GM20000 (cell line): Measurements from ENCODE around the gene CREBBP.
"Not testable (repeated sequence)": the region's sequence is repeated elsewhere in the genome, so short reads cannot be mapped to it uniquely, and the experiment has no call there.

Experiments used
- DNase-seq: peaks from one replicate; pipeline ENCODE4 v3.0.0; 2012; ENCODE audit warnings: low spot score
- CTCF ChIP-seq: IDR thresholded peaks from 2 replicates; pipeline ENCODE4 v1.5.1; 2012; ENCODE audit warnings: mild to moderate bottlenecking, control low read depth; ENCODE audit errors: extremely low read depth, missing control alignments

Gene CREBBP

GRCh38 chr16:3890091-3890490 lies 9.6 kb upstream of the CREBBP start:
- no peak for DNase-seq

GRCh38 chr16:3889059-3889458 lies 8.5 kb upstream of the CREBBP start:
- DNase-seq, result no peak
- TF ChIP-seq CTCF, result no peak

More at GRCh38 chr16:3890091-3890490, 9.6 kb upstream of the CREBBP start:
- no peak for TF ChIP-seq CTCF

GRCh38 chr16:3885999-3886398 lies 5.5 kb upstream of the CREBBP start:
- not testable (repeated sequence) for DNase-seq

GRCh38 chr16:3884398-3884797 lies 3.9 kb upstream of the CREBBP start:
- DNase-seq, result no peak
- TF ChIP-seq CTCF, result no peak

- TF ChIP-seq CTCF, result no peak
- no peak for DNase-seq
These were observed 2.0 kb upstream of the CREBBP start for GRCh38 chr16:3882531-3882930.

- no peak for DNase-seq
- TF ChIP-seq CTCF, result no peak
These were observed 1.0 kb upstream of the CREBBP start for GRCh38 chr16:3881499-3881990.

- DNase-seq, result peak; percentile 90
- TF ChIP-seq CTCF, result peak; percentile 46
These were observed 487 bp downstream of the CREBBP start for GRCh38 chr16:3879887-3880564.
